ENCODE data around the gene CDCP2. TPM values are rescaled to one million over a fixed set of nuclear protein-coding genes. Genes with fewer than 3 reads are reported as not detected.

Gene CDCP2
- total RNA-seq (under 1 TPM; 0.06 to 0.24 TPM), polyA plus RNA-seq (ENCODE audit: insufficient read depth, low read depth, low replicate concordance) (0.20 TPM)
- long read RNA-seq, donor 1, result 0 reads
- long read RNA-seq, donor 2, result 0 reads

DNA sequence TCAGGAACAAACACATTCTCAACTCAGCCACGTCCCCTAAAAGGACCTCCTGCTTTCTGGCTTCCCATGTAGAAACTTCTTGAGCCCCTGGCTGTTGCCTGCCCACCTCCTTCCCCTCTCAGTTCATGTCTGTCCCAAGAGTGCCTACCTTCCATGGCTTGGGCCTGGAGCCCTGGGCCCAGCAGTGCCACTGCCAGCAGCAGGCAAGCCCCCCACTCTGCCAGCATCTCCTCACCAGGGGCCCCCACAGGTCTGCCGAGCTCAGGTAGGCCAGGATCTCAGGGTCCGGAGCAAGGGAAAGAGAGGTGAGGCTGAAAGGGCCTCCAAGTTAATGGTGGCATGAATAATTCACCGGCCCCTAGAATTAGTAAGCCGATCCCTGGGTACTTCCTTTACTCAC, at the start of gene CDCP2:
Gene CDCP2 (minus strand): TSS at position 305 of the 400 bp plus-strand sequence. CDS start 78 bp downstream, at position 227.
- intact Hi-C loops (cut with DNase I; ENCODE audit: low total_unique reads), result no loop called here
- WGBS, 2 donors, result 94 to 98% methylated on average over 3 to 5 of the region's 5 CpGs
- no peaks in the 10 kb centered on the region for H3K36me3 ChIP-seq (ENCODE audit: low read depth, missing control alignments)
- no peak within 1 kb of the TSS for H3K27ac ChIP-seq
- no peaks in the 10 kb centered on the region for H3K9me3 ChIP-seq
- TF ChIP-seq POLR2A (IDR thresholded peaks at IDR 0.05), result no peak
- TF ChIP-seq, protein P1, sequence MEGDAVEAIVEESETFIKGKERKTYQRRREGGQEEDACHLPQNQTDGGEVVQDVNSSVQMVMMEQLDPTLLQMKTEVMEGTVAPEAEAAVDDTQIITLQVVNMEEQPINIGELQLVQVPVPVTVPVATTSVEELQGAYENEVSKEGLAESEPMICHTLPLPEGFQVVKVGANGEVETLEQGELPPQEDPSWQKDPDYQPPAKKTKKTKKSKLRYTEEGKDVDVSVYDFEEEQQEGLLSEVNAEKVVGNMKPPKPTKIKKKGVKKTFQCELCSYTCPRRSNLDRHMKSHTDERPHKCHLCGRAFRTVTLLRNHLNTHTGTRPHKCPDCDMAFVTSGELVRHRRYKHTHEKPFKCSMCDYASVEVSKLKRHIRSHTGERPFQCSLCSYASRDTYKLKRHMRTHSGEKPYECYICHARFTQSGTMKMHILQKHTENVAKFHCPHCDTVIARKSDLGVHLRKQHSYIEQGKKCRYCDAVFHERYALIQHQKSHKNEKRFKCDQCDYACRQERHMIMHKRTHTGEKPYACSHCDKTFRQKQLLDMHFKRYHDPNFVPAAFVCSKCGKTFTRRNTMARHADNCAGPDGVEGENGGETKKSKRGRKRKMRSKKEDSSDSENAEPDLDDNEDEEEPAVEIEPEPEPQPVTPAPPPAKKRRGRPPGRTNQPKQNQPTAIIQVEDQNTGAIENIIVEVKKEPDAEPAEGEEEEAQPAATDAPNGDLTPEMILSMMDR (IDR thresholded peaks at IDR 0.05), result no peak
- no peak within 1 kb of the TSS for H3K4me3 ChIP-seq
- H3K27me3 ChIP-seq, result no peaks in the 10 kb centered on the region
- peaks cover 3% of the 10 kb centered on the region for H3K4me1 ChIP-seq
- no peak for DNase-seq

DNA sequence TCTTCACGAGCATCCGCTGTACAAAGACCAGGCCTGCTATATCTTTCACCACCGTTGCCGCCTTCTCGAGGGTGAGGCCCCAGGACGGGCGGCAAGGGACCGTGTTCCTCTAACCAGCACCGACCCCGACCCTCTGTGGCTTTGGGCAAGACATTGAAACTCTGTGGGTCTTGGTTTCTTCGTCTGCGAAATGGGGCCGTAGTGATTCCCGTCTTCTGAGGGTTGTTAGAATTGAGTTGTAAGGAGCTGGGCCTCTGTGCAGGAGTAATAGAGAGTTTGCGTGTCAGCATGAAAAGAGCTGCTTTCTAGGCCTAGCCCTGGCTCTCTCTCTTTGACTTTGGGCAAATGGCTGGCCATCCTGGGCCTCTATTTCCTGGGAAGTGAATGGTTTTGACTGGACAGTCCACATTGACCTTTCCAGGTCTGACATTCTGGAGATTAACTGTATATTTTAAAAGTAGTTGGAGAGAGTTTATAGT, 47.8 kb upstream of the CDCP2 start:
- peaks cover 16% of the 10 kb centered on the region for H3K4me1 ChIP-seq
- no peaks in the 10 kb centered on the region for H3K36me3 ChIP-seq (ENCODE audit: low read depth, missing control alignments)
- no peaks in the 10 kb centered on the region for H3K27me3 ChIP-seq
- no peak for DNase-seq
- peak overlapping the region; percentile 71 to 79 for H3K27ac ChIP-seq
- no peaks in the 10 kb centered on the region for H3K9me3 ChIP-seq
- H3K4me3 ChIP-seq, result peak overlapping the region; percentile 72 to 94
- TF ChIP-seq, protein P1 (IDR thresholded peaks at IDR 0.05), result no peak
- TF ChIP-seq POLR2A (IDR thresholded peaks at IDR 0.05), result no peak
- intact Hi-C loops (cut with DNase I; ENCODE audit: low total_unique reads), result no loop called here
- WGBS, 2 donors, result 0 to 1% methylated on average over 6 to 15 of the region's 15 CpGs

DNA sequence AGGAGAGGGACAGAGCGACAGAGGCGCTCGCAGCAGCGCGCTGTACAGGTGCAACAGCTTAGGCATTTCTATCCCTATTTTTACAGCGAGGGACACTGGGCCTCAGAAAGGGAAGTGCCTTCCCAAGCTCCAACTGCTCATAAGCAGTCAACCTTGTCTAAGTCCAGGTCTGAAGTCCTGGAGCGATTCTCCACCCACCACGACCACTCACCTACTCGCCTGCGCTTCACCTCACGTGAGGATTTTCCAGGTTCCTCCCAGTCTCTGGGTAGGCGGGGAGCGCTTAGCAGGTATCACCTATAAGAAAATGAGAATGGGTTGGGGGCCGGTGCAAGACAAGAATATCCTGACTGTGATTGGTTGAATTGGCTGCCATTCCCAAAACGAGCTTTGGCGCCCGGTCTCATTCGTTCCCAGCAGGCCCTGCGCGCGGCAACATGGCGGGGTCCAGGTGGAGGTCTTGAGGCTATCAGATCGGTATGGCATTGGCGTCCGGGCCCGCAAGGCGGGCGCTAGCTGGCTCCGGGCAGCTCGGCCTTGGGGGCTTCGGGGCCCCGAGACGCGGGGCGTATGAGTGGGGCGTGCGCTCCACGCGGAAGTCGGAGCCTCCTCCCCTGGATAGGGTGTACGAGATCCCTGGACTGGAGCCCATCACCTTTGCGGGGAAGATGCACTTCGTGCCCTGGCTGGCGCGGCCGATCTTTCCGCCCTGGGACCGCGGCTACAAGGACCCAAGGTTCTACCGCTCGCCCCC, 47.1 kb upstream of the CDCP2 start, which contains the start of the genes CYB5RL and MRPL37:
Gene CYB5RL (minus strand): TSS at position 266 of the 754 bp plus-strand sequence. CDS start 4,414 bp downstream, outside the sequence.
Gene MRPL37 (plus strand): TSS at position 403 of the 754 bp plus-strand sequence. CDS start 77 bp downstream, at position 480.
- Histone ChIP-seq H3K4me3 (peak within 1 kb of the TSS; percentile 72 to 94), H3K4me1 (peaks cover 16% of the 10 kb centered on the region), H3K27ac (peak within 1 kb of the TSS; percentile 71 to 79), H3K9me3 (no peaks in the 10 kb centered on the region), H3K27me3 (no peaks in the 10 kb centered on the region), H3K36me3 (ENCODE audit: low read depth, missing control alignments) (no peaks in the 10 kb centered on the region)
- intact Hi-C loops (cut with DNase I; ENCODE audit: low total_unique reads), result no loop called here
- TF ChIP-seq, protein P1 (IDR thresholded peaks at IDR 0.05), result peak in 1 of 3 experiments; percentile 22
- TF ChIP-seq POLR2A (IDR thresholded peaks at IDR 0.05), result no peak
- peak; percentile 98 for DNase-seq
- 0 to 1% methylated on average over 29 to 51 of the region's 51 CpGs for WGBS, 2 donors

DNA sequence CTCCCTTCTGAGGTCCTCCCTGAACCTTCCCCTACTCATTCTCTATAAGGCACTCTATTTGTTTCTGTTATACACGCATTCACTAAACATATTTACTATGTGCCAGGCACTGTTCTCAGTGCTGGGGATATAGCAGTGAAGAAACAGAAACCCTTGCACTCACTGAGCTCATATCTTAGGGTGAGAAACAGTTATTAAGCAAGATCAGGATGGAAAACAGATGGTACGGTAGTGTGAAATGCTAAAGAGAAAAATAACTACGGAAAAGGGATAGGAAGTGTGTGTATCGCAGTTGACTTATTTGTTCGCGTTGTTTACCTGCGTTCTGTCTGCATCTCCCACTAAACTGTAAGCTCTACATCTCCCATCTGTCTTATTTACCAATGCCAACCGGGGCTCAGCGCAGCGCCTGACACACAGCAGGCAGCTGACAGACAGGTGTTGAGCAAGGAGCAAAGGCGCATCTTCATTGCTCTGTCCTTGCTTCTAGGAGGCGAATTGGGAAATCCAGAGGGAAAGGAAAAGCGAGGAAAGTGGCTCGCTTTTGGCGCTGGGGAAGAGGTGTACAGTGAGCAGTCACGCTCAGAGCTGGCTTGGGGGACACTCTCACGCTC, 46.5 kb upstream of the CDCP2 start:
- no peaks in the 10 kb centered on the region for H3K27me3 ChIP-seq
- H3K9me3 ChIP-seq, result no peaks in the 10 kb centered on the region
- no peak for DNase-seq
- H3K4me1 ChIP-seq, result peaks cover 16% of the 10 kb centered on the region
- WGBS, 2 donors, result 9 to 13% methylated on average over 17 of the region's 17 CpGs
- TF ChIP-seq, protein P1 (IDR thresholded peaks at IDR 0.05), result no peak
- no peak for TF ChIP-seq POLR2A (IDR thresholded peaks at IDR 0.05)
- intact Hi-C loops (cut with DNase I; ENCODE audit: low total_unique reads), result no loop called here
- H3K36me3 ChIP-seq (ENCODE audit: low read depth, missing control alignments), result no peaks in the 10 kb centered on the region
- H3K4me3 ChIP-seq, result peak overlapping the region; percentile 72 to 94
- H3K27ac ChIP-seq, result no peak overlapping the region
